ENCODE measurements around the gene TMEM169.

- TF ChIP-seq CTCF (IDR thresholded peaks at IDR 0.05; ENCODE audit: low read depth, low read length, missing input control), result no peak
- no peak for TF ChIP-seq ATF3 (IDR thresholded peaks at IDR 0.05)
- TF ChIP-seq JUND (IDR thresholded peaks at IDR 0.05), result no peak
- TF ChIP-seq RAD21 (IDR thresholded peaks at IDR 0.05), result no peak
- TF ChIP-seq ZBTB33 (IDR thresholded peaks at IDR 0.05), result no peak
- TF ChIP-seq HNF4A (conservative IDR thresholded peaks at IDR 0.05), result no peak
- no peak for TF ChIP-seq MAX (IDR thresholded peaks at IDR 0.05)
- TF ChIP-seq REST (IDR thresholded peaks at IDR 0.05), result no peak
- no peak for TF ChIP-seq EGR1 (IDR thresholded peaks at IDR 0.05; ENCODE audit: low read depth in 2 of 2)
These were observed 10.9 kb downstream of the TMEM169 start for GRCh38 chr2:216092646-216093045.
